ENCODE results near the gene DDAH2. TPM values are rescaled to one million over a fixed set of nuclear protein-coding genes. Genes with fewer than 3 reads are reported as not detected.

Gene DDAH2
- polyA plus RNA-seq, 4 donors: 64.4 to 89.7 (median 76.1) TPM

DNA sequence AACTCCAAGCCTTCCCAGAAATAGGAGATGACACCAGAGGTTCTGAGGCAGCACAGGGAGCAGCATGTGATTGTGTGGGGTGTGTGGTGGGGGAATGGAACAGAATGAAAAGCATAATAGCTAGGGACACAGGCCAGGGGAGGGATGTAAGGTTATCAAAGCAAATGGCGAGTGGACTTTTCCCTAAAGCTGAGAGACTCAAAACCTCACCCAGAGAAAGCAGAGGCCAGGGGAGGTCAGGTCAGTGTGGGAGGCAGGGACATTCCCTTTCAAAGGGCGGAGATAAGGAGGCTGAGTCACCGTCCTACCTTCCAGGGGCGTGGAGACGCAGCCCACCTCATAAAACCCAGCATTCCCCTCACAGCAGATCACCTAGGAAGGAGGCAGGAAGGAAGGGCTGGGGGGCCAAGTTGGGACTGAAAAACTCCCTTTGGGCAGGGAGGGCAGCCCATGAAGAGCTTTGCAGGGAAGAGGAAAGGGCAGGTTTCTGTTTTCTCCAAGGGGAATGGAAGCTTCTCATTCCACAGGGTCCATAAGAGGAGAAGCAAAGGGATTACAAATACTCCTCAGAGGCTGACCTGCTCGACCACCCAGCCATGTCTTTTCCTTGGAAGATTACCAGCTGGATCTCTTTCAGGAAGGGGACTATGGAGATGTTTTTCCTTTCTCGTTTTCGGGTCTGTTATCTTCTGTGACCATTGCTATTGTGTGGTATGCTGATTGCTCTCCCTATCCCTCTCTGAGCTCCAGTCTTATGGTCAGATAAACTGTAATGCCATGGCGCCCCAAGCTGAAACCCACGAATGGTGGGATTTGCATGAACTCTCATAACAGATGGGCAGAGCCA is 38.6 kb downstream of the DDAH2 start:
- FAIRE-seq: no peak
- DNase-seq: peak; percentile 86 to 92

DNA sequence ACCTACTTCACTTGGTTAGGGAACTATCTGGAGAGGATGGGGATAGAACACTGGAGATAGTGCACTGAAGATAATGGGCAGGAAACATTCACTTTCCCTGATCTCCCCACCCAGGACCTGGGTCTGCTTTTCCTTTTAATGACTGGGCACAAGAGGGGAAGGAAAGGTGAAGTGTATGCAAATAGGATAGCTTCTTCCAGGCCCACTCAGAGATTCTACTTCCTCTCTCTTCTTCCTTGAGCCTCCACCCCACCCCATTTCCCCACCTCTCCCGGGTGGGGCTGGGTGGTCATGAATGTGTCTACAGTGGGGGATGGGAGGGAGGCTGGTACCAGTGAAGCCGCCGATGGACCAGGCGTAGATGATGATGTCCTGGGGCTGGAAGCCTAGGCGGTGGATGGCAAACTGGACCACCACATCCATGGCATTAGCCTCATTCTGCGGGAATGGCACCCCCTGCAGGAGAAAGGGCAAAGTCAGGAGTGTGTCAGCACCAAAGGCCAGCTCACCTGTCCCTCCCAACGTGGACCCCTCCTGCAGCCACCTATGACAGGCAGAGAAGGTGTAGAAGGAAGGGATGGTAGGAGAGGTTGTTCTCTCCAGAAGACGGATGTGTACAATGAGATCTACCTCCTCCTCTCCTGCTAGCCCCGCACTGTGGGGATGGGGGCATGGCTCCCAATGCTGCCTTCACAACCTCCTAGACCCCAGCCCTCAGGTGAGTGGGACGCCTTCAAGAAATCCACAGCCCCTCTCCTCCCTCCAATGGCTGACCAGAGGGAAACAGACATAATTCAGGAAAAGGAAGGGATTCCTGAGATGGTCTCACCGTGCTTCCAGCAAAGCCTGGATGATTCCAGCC is 39.6 kb downstream of the DDAH2 start:
- H3K27ac ChIP-seq (ENCODE audit: low read depth in 1 of 3, low read length in 2 of 3): peak overlapping the region; percentile 22 to 92 (median 71)
- FAIRE-seq: no peak
- peaks cover 13 to 93% (median 16%) of the 10 kb centered on the region in 3 donors for H3K36me3 ChIP-seq (ENCODE audit: control insufficient read depth in 3 of 3, insufficient read depth in 2 of 3, low read depth in 1 of 3, low read length in 3 of 3)
- 77 to 79% (median 78%) methylated on average over 11 of the region's 11 CpGs for WGBS, 3 donors
- no peaks in the 10 kb centered on the region for H3K27me3 ChIP-seq (ENCODE audit: control insufficient read depth in 3 of 3, insufficient read depth in 3 of 3, low read length in 3 of 3)
- no peak for DNase-seq
- no peak overlapping the region for H3K4me3 ChIP-seq (ENCODE audit: low read depth in 1 of 3, low read length in 3 of 3)
- peaks cover 0 to 15% (median 0%) of the 10 kb centered on the region in 3 donors for H3K4me1 ChIP-seq (ENCODE audit: control insufficient read depth in 3 of 3, insufficient read depth in 2 of 3, low read depth in 1 of 3, low read length in 2 of 3)
- no peaks in the 10 kb centered on the region for H3K9me3 ChIP-seq (ENCODE audit: control insufficient read depth in 2 of 2, insufficient read depth in 1 of 2, low read depth in 1 of 2, low read length in 1 of 2)

More for the DNA sequence above, 38.6 kb downstream of the DDAH2 start:
- H3K4me1 ChIP-seq (ENCODE audit: control insufficient read depth in 3 of 3, insufficient read depth in 2 of 3, low read depth in 1 of 3, low read length in 2 of 3): peaks cover 0 to 15% (median 0%) of the 10 kb centered on the region in 3 donors
- H3K4me3 ChIP-seq (ENCODE audit: low read depth in 1 of 3, low read length in 3 of 3): no peak overlapping the region
- no peaks in the 10 kb centered on the region for H3K27me3 ChIP-seq (ENCODE audit: control insufficient read depth in 3 of 3, insufficient read depth in 3 of 3, low read length in 3 of 3)
- peaks cover 13 to 95% (median 16%) of the 10 kb centered on the region in 3 donors for H3K36me3 ChIP-seq (ENCODE audit: control insufficient read depth in 3 of 3, insufficient read depth in 2 of 3, low read depth in 1 of 3, low read length in 3 of 3)
- WGBS, 3 donors: 31 to 59% (median 52%) methylated on average over 10 of the region's 10 CpGs
- no peaks in the 10 kb centered on the region for H3K9me3 ChIP-seq (ENCODE audit: control insufficient read depth in 2 of 2, insufficient read depth in 1 of 2, low read depth in 1 of 2, low read length in 1 of 2)
- H3K27ac ChIP-seq (ENCODE audit: low read depth in 1 of 3, low read length in 2 of 3): peak overlapping the region; percentile 52 to 92 (median 71)

DNA sequence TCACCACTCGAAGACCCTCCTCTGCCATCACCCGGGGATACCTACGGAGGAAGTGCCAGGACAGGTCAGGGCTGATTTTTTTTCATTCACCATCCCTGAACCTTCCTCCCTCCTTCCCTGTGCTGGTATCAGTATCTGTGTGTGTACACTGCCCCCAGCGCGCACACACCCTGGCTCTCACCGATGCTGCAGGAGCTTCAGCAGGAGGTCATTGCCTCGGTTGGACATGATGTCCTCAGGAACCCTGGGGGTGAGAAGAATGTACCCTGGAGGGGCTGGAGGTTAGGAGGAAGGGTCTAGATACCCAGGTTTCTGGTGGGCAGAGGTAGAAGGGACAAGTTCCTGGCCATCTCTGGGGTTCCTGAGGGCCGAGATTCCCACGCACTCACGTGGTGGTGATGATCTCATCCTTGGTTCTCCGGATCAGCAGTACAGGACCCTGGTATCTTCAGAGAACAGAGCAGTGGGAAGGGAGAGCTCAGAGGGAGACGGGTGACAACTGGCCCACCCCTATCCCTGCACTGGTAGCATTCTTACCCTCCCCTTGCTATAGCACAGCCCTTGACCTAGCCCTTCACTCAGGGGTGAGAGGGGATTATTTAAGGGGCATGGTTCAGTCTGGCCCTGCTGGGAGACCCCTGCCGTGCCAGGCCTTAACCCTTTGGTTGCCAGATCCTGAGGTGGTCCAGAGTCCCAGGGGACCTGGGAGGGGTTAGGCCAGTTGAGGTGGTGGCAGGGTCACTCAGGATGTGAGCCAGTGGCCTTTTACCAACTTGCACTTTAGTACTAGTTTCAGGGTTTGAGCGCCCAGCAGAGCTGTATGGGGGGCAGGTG is 41.0 kb downstream of the DDAH2 start:
- Histone ChIP-seq H3K9me3 (ENCODE audit: control insufficient read depth in 2 of 2, insufficient read depth in 1 of 2, low read depth in 1 of 2, low read length in 1 of 2) (no peaks in the 10 kb centered on the region), H3K4me3 (ENCODE audit: low read depth in 1 of 3, low read length in 3 of 3) (no peak overlapping the region), H3K4me1 (ENCODE audit: control insufficient read depth in 3 of 3, insufficient read depth in 2 of 3, low read depth in 1 of 3, low read length in 2 of 3) (peaks cover 0 to 27% (median 0%) of the 10 kb centered on the region in 3 donors), H3K27ac (ENCODE audit: low read depth in 1 of 3, low read length in 2 of 3) (no peak overlapping the region), H3K36me3 (ENCODE audit: control insufficient read depth in 3 of 3, insufficient read depth in 2 of 3, low read depth in 1 of 3, low read length in 3 of 3) (peaks cover 10 to 89% (median 12%) of the 10 kb centered on the region in 3 donors), H3K27me3 (ENCODE audit: control insufficient read depth in 3 of 3, insufficient read depth in 3 of 3, low read length in 3 of 3) (no peaks in the 10 kb centered on the region)
- WGBS, 3 donors: 88 to 93% (median 92%) methylated on average over 14 of the region's 14 CpGs
- DNase-seq (no peak), FAIRE-seq (no peak)

DNA sequence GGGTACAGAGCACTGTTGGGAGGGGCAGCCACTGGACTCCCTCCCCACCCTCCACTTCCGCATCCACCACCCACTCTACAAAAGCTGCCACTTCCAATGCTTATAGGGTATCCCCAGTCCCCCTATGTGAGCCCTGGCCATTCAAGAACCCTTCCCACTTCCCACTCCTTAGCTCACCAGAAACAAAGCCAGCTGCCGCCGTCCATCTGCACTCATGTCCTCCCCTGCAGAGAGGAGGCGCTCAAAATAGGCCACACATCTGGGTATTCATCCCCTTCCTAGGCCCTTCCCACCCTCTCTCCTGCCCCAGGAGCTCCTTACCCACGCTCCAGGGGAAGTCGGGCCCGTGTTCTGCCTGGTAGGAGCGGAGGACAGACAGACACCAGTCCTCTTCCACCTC is 41.8 kb downstream of the DDAH2 start:
- FAIRE-seq: no peak
- Histone ChIP-seq H3K4me1 (ENCODE audit: control insufficient read depth in 3 of 3, insufficient read depth in 2 of 3, low read depth in 1 of 3, low read length in 2 of 3) (peaks cover 0 to 32% (median 0%) of the 10 kb centered on the region in 3 donors), H3K4me3 (ENCODE audit: low read depth in 1 of 3, low read length in 3 of 3) (no peak overlapping the region), H3K9me3 (ENCODE audit: control insufficient read depth in 2 of 2, insufficient read depth in 1 of 2, low read depth in 1 of 2, low read length in 1 of 2) (no peaks in the 10 kb centered on the region), H3K27me3 (ENCODE audit: control insufficient read depth in 3 of 3, insufficient read depth in 3 of 3, low read length in 3 of 3) (no peaks in the 10 kb centered on the region), H3K27ac (ENCODE audit: low read depth in 1 of 3, low read length in 2 of 3) (no peak overlapping the region), H3K36me3 (ENCODE audit: control insufficient read depth in 3 of 3, insufficient read depth in 2 of 3, low read depth in 1 of 3, low read length in 3 of 3) (peaks cover 8 to 82% (median 10%) of the 10 kb centered on the region in 3 donors)
- DNase-seq: no peak
- WGBS, 3 donors: 86 to 94% (median 89%) methylated on average over 8 of the region's 8 CpGs

DNA sequence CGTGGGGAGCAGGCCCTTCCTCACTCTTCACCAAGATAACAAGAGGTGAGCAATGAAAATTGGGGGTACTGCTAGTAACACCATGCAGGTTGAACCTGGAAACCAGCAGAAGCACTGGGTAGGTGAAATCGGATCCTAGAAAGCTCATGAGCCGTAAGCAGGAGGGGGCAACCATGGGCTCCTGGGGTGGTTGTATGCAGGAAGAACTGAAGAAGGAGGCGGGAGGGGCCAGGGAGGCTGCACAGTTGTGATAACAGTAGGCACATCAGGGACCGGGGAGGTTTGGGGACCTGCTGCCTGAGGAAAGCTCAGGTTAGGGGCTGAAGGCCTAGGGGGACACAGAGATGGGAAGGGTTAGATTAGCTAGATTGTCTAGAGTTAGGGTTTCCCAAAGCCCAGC is 42.6 kb downstream of the DDAH2 start:
- Histone ChIP-seq H3K4me3 (ENCODE audit: low read depth in 1 of 3, low read length in 3 of 3) (no peak overlapping the region), H3K9me3 (ENCODE audit: control insufficient read depth in 2 of 2, insufficient read depth in 1 of 2, low read depth in 1 of 2, low read length in 1 of 2) (no peaks in the 10 kb centered on the region), H3K27ac (ENCODE audit: low read depth in 1 of 3, low read length in 2 of 3) (no peak overlapping the region), H3K36me3 (ENCODE audit: control insufficient read depth in 3 of 3, insufficient read depth in 2 of 3, low read depth in 1 of 3, low read length in 3 of 3) (peaks cover 7 to 77% (median 8%) of the 10 kb centered on the region in 3 donors), H3K27me3 (ENCODE audit: control insufficient read depth in 3 of 3, insufficient read depth in 3 of 3, low read length in 3 of 3) (no peaks in the 10 kb centered on the region), H3K4me1 (ENCODE audit: control insufficient read depth in 3 of 3, insufficient read depth in 2 of 3, low read depth in 1 of 3, low read length in 2 of 3) (peaks cover 0 to 36% (median 0%) of the 10 kb centered on the region in 3 donors)
- WGBS, 3 donors: 86 to 88% (median 86%) methylated on average over 5 of the region's 5 CpGs
- FAIRE-seq (no peak), DNase-seq (no peak)

DNA sequence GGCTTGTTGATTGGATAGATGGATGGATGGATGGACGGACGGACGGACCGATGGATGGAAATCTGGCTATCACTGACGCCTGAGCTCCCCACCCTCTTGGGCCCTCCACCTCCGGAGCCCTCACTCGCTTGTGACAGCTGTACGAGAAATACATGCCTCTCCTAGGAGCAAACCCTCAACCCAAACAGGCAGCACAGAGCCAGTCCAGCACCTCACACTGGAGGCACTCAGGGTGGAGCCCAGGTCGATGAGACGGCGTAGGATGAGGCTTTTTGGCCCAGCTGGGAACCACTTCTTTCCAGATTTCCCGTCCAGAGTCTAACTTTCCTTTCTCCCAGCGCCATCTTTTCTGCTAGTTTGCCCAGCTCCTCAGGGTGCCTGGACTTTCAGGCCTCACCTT is 45.5 kb downstream of the DDAH2 start:
- H3K36me3 ChIP-seq (ENCODE audit: control insufficient read depth in 3 of 3, insufficient read depth in 2 of 3, low read depth in 1 of 3, low read length in 3 of 3): peaks cover 3 to 49% (median 8%) of the 10 kb centered on the region in 3 donors
- peaks cover 0 to 33% (median 4%) of the 10 kb centered on the region in 3 donors for H3K4me1 ChIP-seq (ENCODE audit: control insufficient read depth in 3 of 3, insufficient read depth in 2 of 3, low read depth in 1 of 3, low read length in 2 of 3)
- H3K27me3 ChIP-seq (ENCODE audit: control insufficient read depth in 3 of 3, insufficient read depth in 3 of 3, low read length in 3 of 3): no peaks in the 10 kb centered on the region
- DNase-seq (peak in 1 of 2 donors; percentile 44), FAIRE-seq (no peak)
- H3K27ac ChIP-seq (ENCODE audit: low read depth in 1 of 3, low read length in 2 of 3): peak overlapping the region; percentile 49 to 88 (median 72)
- 43 to 65% (median 60%) methylated on average over 13 of the region's 13 CpGs for WGBS, 3 donors
- H3K9me3 ChIP-seq (ENCODE audit: control insufficient read depth in 2 of 2, insufficient read depth in 1 of 2, low read depth in 1 of 2, low read length in 1 of 2): no peaks in the 10 kb centered on the region
- H3K4me3 ChIP-seq (ENCODE audit: low read depth in 1 of 3, low read length in 3 of 3): peak overlapping the region in 2 of 3 donors; percentile 18 to 57

DNA sequence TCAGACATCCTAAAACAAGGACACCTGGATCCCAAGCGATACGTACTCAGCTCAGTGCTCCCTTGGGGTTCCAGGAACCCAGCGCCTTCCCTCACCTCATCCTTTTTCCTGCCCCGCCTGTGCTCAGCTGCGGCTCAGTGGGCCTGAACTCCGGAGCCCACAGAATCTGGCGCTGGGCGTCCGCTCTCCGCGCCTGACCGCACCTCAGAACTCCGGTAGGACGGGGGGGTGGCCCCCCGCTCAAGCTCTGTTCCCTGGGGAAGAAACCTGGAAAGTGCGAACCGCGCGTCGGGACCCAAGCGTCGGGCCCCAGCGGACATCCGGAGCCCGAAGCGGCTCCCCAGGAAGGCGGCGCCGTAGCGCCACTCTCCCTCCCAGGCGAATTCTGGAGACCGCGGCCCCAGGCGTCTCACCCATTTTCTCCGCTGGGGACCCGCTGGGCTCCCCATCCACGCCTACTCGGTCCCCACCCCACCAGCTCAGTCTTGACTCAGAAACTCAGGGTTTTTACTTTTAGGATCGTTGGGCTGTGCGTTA is 47.9 kb downstream of the DDAH2 start:
- Histone ChIP-seq H3K36me3 (ENCODE audit: control insufficient read depth in 3 of 3, insufficient read depth in 2 of 3, low read depth in 1 of 3, low read length in 3 of 3) (peaks cover 0 to 30% (median under 1%) of the 10 kb centered on the region in 3 donors), H3K4me3 (ENCODE audit: low read depth in 1 of 3, low read length in 3 of 3) (peak overlapping the region; percentile 38 to 57 (median 45)), H3K9me3 (ENCODE audit: control insufficient read depth in 2 of 2, insufficient read depth in 1 of 2, low read depth in 1 of 2, low read length in 1 of 2) (no peaks in the 10 kb centered on the region), H3K27ac (ENCODE audit: low read depth in 1 of 3, low read length in 2 of 3) (peak overlapping the region; percentile 52 to 88 (median 77)), H3K27me3 (ENCODE audit: control insufficient read depth in 3 of 3, insufficient read depth in 3 of 3, low read length in 3 of 3) (no peaks in the 10 kb centered on the region), H3K4me1 (ENCODE audit: control insufficient read depth in 3 of 3, insufficient read depth in 2 of 3, low read depth in 1 of 3, low read length in 2 of 3) (peaks cover 0 to 33% (median 4%) of the 10 kb centered on the region in 3 donors)
- FAIRE-seq (no peak), DNase-seq (peak; percentile 42 to 75)
- WGBS, 3 donors: 0 to 2% (median 1%) methylated on average over 20 to 40 of the region's 40 CpGs

Data from small intestine (tissue), 7 donors.